GM19397 (cell line): Measurements from ENCODE around the gene FXYD5.
"Not testable (repeated sequence)": the region's sequence is repeated elsewhere in the genome, so short reads cannot be mapped to it uniquely, and the experiment has no call there.

ENCODE experiments used
- ATAC-seq: cut with Tn5 transposase; IDR thresholded peaks from one replicate; pipeline ENCODE4 v1.9.1; 2021; ENCODE audit warnings: mild to moderate bottlenecking, moderate library complexity; ENCODE audit not compliant: unreplicated experiment

FXYD5 gene

DNA sequence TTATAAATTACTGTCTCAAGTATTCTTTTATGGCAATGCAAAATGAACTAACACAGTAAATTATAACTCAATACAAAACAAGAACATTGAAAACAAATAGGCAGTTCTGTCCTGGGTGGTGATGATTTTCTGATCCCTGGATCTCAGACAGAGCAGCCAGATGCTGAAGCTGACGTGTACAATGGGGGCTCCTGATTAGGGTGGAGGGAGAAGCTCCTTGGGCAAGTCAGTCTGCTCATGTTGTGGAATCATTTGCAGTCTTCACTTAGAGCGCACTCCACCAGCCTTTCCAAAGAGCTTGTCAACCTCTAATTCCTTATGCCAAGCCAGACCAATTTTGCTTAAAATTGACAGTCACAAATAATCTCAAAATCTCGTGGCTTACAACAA lies 21.6 kb downstream of the FXYD5 start:
- no peak for ATAC-seq

DNA sequence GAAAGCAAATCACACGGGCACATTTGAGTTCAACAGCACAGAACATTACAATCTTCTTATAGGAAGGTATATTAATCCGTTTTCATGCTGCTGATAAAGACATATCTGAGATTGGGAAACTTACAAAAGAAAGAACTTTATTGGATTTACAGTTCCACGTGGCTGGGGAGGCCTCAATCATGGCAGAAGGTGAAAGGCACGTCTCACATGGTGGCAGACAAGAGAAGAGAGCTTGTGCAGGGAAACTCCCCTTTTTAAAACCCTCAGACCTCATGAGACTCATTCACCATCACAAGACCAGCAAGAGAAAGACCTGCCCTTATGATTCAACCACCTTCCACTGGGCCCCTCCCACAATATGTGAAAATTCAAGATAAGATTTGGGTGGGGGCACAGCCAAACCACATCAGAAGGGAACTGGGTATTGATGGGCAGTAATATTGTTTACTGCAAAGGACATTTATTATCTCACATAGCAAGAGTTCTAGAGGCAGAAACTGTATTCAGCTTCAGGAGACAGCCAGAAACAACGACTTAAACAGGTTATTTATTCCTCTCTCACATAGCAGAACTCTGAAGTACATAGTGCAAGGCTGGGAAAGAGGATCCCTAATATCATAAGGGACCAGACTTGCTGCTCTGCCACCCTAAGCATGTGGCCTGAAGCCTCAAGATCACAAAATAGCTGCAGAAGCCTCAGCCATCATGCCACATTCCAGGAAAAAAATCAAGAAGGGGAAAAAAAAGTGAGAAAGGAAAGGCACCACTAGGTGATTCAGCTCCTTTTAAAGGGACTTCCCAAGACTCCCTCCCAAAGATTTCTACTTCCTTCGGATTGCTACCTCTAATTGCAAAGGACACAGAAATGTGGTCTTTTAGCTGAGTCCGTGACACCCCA lies 23.1 kb downstream of the FXYD5 start:
- ATAC-seq: no peak

DNA sequence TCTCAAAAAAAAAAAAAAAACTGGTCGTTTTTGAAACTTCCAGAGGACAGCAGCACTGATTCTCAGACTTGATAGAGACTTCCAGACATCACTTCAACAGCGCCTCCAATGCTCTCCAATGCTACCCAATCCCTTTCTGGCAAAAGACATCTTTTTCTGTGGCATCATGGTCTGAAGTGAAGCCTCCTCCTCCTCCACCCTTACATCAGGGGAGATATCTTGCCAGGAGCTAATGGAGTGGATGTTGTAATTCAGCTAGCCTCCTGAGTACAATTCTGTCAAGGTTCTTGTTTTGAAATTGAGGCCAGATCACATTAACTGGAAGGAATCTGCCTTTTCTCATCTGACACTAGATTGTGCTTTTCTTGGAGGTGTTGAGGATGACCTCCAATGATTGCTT lies 24.2 kb downstream of the FXYD5 start:
- no peak for ATAC-seq

DNA sequence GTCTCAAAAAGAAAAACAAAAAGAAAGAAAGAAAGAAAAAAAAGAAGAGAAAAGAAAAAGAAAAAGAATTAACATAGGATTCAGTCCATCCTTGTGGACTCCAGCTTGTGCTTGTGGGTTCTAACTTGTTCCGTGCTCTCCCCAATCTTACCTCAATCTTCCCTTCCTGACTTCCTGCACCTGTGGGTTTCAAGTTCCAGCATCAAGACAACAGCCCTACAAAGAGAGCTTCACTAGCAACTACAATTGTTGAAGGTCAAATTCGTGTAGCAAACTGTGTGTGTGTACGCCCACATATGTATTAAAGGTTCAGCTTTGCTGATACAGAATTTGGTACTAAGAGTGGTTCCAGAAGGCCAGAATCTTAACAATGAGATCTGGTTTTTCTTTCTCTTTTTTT lies 25.3 kb downstream of the FXYD5 start:
- no peak for ATAC-seq

DNA sequence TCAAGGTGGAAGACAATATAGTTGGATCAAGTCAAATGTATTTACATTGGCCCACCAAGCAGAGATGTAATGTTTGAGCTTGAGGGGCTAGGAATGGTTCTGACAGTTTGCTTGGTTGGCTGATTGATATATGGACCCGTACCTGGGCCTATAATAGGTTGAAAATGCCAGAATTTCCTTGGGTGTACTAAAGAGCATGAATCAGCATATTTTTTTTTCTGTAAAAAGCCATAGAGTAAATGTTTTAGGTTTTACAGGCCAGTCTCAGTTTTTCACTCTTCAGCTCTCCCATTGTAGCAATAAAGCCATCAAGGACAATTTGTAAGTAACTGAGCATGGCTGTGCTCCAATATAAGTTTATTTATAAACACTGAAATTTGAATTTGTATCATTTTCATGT lies 26.9 kb downstream of the FXYD5 start:
- no peak for ATAC-seq

DNA sequence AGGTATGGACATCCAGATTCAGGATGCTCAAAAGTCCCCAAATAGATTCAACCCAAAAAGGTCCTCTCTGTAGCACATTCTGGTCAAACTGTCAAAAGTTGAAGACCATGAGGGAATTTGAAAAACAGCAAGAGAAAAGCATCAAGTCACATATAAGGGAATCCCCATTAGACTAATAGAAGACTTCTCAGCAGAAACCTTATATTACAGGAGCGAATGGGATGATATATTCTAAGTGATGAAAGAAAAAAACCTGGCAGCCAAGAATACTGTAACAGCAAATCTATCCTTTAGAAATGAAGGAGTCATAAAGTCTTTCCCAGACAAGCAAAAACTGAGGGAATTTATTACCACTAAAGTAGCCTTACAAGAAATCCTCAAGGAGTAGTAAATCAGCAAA lies 29.7 kb downstream of the FXYD5 start:
- ATAC-seq: no peak

DNA sequence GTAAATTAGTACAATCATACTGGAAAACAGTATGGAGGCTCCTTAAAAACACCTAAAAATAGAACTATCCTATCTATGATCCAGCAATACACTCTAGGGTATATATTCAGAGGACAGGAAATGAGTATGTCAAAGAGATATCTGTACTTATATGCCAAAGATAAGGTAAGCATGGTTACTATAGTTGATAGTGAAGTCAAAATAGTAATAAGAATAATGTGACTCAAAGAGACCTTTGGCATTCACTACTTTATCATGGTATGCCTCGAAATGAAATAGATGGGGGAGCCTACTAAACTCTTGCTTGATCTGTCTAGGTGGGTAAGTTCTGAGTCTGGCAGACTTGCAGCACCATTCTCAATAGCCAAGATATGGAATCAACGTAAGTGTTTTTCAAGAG lies 30.3 kb downstream of the FXYD5 start:
- no peak for ATAC-seq

DNA sequence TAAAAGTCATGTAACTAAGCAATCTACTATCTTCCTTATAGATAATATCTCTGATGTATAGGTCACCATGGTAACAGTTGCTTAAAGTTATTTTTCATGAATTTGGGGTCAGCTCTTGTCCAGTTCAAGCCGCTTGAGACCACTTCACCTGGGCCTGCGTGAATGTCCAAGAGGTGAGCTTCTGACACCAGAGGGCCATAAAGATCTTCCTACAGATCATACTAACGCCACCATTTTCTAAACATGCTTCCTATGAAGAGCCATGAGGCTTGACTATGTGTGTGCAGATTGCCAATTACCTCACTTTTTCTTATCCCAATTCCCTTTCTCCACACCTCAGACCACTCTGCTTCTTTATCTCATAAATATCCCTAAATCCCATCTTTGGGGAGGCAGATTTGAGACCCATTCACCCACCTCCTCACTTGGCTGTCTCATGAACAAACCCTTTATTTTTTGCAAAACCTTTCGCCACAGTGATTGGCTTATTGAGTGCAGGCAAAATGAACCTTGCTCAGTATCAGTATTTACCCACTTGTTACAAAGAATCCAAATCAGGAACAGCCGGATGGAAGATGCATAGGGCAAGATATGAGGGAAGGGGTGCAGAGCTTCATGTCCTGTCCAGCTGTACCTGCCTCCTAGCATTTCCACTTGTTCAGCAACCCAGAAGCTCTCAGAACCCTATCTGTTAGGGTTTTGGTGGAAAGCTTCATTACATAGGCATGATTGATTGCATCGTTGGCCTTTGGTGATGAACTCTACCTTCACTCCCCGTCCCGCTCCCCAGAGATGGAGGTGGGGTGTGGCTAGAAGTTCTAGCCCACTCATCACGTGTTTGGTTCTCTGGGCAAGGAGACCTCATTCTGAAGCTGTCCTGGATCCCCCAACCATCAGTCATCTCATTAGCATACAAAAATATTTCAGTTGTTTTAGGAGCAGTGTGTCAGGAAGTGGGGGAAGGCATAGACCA lies 39.8 kb downstream of the FXYD5 start:
- ATAC-seq: no peak

DNA sequence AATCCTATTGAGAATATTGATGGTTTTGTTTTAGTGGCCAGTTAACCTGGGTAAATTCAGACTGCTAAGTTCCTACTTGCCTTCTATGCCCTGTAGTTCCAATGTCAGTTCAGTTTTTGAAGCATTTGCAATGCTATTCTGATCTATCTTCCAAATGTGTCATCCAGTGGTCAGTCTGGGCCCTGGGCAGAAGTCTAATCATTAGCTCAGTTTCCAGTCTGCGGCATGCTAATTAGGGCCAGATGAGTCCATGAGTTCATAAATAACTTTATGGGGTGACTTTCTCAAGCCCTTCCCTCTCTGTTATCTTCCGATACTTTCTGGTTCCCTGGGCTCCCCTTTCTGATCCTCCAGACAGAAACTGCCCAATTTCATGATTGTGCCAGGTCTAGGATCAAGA lies 41.3 kb downstream of the FXYD5 start:
- no peak for ATAC-seq

DNA sequence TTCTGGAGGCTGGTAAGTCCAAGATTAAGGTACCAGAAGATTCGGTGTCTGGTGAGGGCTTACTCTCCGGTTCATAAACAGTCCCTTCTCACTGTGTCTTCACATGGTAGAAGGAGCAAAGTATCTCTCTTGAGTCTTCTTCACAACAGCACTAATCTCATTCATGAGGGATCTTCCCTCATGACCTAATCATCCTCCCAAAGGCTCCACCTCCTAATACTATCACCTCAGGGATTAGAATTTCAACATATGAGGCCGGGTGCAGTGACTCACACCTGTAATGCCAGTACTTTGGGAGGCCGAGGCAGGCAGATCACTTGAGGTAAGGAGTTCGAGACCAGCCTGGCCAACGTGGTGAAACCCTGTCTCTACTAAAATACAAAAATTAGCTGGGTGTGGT lies 42.3 kb downstream of the FXYD5 start:
- not testable (repeated sequence) for ATAC-seq

DNA sequence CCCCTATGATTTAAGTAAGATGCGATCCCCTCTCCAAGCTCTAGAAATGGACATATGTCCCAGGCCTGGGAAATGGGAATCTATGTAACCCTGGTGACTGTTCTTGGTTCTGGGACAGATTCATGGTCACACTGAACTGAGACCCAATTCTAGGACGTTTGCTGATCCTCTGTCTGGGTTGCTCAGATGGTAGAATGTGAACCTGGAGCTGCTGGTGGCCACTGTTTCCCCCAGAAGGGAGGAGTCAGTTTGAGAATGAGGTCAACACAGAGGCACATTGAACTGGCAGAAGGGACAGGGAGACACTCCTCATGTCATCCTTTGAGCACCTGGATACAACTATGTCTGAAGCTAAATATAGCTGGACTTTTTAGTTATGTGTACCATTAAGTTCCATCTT lies 44.9 kb downstream of the FXYD5 start:
- ATAC-seq: no peak

DNA sequence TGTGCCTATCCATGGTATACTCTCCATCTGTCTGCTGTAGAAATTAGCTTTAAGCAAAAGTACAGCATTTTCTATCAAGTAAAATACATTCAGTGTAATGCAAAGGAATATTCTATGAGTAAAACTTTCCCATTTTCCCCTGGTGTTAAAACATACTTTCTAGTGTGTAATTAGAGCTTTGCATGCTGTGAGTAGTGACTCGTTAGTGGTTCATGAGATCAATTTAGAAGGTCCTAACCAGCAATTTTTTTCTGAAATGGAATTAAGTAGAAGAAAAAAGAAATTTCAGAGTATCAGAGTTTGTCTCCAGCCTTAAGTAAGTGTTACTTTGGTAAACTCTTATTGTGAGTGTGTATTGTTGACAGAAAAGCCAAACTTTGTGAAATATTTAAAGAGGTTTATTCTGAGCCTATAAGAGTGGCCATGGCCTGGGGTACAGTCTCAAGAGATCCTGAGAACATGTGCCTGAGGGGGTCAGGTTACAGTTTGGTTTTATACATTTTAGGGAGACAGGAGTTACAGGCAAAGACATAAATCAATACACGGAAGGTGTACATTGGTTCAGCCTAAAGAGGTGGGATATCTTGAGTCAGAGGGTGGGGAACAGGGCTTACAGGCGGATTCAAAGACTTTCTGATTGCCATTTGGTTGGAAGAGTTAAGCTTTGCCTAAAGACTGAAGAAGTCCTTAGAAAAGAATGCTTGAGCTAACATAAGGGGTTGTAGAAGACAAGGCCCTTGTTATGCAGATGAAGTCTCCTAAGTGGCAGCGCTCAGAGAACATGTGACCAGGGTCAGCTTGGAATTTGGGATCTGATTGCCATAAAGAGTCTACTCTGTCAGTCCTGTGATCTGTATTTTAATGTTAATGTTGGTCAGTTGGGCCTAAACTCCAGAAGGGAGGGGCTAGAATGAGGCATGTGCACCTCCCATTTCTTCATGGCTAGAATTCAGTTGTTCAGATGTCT lies 48.5 kb downstream of the FXYD5 start:
- ATAC-seq: no peak

DNA sequence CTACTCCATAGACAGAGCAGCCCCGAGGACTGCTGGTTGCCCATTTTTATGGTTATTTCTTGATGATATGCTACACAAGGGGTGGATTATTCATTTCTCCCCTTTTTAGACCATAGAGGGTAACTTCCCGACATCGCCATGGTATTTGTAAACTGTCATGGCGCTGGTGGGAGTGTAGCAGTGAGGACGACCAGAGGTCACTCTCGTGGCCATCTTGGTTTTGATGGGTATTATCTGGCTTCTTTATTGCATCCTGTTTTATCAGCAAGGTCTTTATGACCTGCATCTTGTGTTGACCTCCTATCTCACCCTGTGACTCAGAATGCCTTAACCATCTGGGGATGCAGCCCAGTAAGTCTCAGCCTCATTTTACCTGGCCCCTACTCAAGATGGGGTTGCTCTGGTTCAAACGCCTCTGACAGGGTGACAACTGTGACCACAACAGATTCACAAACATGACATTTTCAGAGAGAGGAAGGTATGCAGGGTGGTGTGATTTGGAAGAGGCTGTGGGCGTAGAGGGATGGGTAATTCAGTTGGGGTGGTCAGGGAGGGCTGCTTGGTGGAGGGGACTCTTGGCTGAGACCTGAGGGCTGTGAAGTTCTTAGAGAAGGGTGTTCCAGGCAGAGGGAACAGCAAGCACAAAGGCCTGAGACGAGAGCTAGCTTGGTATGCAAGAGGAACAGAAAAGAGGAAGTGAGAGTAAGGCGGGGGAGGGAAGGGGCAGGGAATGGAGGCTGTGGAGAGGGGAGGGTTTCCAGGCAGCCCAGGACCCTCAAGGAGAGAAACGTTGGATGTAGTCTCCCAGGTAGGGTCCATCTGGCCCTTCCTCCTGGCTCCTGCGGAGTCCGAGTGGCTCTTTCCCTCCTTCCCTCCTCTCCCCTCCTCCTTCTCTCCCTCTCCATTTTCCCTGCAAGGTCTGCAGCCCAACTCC lies 50.5 kb downstream of the FXYD5 start:
- ATAC-seq: peak; percentile 78

DNA sequence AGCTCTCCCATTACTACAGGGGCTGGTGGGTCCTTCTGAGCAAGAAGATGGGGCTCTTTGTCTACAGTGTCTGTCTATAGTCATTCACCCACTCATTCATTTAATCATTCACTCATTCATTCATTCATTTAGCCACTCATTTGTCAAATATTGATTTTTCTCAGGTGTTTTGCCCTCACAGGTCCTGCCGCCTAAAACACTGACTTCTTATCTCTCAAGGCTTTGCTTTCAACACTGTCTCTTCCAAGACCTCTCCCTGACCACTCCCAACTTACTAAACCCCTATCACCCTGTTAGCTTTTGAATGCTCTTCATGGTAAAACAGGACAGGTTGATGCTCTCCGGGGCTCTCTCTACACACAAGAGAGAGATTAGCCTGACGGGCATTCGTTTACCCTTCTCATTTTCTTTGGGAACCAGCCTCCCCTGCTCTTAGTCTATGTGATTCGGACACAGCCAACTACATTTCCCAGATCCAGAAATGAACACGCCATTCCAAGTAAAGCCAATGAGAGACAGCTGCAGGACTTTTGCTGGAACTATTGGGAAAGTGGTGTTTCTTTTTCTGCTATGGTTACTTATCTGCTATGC lies 51.3 kb downstream of the FXYD5 start:
- peak; percentile 14 for ATAC-seq

DNA sequence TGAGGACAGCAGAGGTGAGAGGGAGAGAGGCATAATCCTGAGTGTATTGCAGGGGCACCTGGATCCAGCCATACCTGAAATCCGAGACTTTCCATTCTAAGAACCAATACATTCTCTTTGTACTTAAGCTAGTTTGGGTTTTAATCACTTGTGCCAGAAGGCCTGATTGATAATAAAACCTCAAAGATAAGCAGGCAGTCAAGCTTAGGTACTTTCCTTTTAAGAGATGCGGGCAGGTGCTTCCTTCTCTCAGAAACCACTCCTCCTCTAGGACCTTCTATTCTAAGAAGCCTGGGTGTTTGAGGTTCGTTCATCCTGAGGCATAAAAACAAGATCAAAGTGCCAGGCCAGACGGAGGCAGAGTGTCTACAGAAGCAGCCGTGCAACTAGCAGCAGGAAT lies 51.8 kb downstream of the FXYD5 start:
- ATAC-seq: no peak

DNA sequence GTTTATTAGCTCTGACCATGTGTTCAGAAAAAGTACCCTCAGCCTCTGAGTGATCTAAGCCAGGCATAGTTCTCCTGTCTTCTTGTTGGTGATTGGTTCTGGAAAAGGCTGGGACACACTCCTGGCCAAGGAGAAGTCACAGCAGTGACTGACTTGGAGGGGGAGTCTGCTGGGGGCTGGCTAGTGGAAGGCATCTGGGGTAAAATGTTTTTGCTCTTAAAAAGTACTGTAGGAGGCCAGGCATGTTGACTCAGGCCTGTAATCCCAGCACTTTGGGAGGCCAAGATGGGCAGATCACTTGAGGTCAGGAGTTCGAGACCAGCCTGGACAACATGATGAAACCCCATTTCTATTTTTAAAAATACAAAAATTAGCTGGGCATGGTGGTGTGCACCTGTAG lies 52.3 kb downstream of the FXYD5 start:
- no peak for ATAC-seq

DNA sequence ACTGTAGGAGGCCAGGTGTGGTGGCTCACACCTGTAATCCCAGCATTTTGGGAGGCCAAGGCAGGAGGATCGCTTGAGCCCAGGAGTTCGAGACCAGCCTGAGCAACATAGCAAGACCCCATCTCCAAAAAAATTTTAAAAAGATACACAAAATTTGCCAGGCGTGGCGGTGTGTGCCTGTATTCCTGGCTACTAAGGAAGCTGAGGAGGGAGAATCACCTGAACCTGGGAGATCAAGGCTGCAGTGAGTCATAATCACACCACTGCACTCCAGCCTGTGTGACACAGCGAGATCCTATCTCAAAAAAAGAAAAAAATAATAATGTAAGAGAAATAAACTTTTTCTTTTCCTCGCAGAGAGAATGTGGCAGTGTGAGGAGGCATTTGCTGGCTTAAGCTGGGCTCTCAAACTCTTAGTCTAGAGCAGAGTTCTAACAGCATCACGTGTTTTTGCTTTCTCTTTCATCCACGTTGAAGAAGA lies 52.9 kb downstream of the FXYD5 start:
- no peak for ATAC-seq

DNA sequence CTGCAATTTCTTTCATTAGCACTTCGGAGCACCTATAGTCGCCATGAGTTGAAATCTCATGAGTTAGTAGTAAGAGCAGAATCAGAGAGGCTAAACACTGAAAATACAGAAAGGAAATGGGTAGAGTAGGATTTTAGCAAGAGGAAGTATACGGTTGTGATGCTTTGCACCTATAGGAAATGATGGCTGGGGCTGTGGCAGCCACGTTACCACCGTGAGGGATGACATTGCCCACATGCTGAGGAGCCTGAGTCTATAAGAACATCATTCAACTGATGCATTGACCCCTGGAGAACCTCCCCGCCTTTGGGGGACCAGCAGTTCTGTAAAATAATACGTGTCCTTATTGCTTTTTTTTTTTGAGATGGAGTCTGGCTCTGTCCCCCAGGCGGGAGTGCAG lies 53.6 kb downstream of the FXYD5 start:
- ATAC-seq: no peak

DNA sequence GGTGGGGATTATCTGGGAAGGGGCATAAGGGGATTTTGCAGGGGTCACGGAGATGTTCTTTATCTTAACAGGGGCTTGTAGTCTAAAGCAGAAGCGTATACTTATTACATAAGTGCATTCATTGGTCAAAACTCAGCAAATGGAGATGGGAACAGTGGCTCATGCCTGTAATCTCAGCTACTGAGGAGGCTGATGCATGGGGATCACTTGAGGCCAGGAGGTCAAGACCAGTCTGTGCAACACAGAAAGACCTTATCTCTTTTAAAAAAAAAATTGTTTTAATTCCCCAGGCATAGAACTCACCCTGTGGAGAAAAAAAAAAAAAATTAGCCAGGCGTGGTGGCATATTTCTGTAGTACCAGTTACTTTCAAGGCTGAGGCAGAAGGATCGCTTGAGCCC lies 55.1 kb downstream of the FXYD5 start:
- no peak for ATAC-seq
